HG03378 (cell line): ENCODE measurements around the gene SPG7.
"Not testable (repeated sequence)": the region's sequence is repeated elsewhere in the genome, so short reads cannot be mapped to it uniquely, and the experiment has no call there.

Source experiments
- ATAC-seq: cut with Tn5 transposase; IDR thresholded peaks from one replicate; pipeline ENCODE4 v1.9.1; 2021; ENCODE audit warnings: mild to moderate bottlenecking, moderate library complexity; ENCODE audit not compliant: unreplicated experiment

Gene SPG7

DNA sequence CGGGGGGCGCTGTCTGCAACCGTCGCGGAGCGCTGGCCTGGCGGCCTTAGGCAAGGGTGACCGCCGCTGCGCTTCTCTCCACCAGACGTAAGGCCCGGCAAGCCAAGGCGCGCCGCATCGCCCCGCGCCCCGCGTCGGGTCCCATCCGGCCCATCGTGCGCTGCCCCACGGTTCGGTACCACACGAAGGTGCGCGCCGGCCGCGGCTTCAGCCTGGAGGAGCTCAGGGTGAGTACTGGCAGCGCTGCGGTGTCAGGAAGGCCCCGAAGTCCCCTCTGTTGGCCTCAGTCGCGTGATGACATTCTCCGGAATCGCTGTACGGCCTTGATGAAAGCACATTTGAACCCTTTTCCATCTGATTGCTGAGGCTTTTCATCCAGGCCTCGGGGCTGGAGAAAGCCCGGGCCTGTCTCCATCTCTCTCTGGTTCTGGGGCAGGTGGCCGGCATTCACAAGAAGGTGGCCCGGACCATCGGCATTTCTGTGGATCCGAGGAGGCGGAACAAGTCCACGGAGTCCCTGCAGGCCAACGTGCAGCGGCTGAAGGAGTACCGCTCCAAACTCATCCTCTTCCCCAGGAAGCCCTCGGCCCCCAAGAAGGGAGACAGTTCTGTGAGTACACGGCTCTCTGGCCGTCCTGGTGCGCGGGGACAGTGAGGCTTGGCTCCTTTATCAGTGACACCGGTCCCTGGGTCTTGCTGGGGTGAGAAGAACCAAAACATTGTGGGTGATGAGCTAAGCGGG is 53.1 kb downstream of the SPG7 start:
- ATAC-seq = no peak

DNA sequence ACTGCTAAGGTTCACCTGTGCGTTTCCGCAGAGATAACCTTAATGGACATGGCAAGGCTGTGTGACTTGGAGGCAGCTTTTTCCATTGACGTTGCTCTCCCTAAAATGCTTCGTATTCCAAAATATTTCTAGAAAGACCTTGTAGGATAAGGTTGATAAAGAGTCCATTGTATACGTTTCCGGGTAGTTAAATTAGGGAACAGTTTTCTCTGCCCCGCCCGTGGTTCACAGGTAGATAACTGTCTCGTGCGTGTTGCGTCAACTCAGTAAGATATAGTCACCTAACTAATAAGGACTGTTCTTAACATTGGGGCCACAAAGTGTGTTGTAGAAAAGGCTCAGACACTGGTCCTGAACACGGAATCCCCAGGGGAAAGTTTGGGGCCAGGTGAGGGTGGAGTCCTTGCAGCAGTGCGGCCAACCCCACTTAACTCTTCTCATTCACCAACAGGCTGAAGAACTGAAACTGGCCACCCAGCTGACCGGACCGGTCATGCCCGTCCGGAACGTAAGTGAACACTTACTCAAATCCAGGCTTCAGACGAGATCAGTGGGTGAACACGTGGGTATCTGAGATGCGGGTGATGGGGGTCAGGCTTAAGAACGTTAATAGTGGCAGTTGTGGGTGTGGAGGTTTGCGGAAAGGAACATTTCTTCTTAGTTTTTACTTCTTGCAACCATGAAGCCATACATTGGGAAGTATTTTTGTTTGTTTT is 53.8 kb downstream of the SPG7 start:
- no peak for ATAC-seq

DNA sequence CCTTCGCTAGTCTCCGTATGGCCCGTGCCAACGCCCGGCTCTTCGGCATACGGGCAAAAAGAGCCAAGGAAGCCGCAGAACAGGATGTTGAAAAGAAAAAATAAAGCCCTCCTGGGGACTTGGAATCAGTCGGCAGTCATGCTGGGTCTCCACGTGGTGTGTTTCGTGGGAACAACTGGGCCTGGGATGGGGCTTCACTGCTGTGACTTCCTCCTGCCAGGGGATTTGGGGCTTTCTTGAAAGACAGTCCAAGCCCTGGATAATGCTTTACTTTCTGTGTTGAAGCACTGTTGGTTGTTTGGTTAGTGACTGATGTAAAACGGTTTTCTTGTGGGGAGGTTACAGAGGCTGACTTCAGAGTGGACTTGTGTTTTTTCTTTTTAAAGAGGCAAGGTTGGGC is 54.7 kb downstream of the SPG7 start:
- ATAC-seq = no peak

DNA sequence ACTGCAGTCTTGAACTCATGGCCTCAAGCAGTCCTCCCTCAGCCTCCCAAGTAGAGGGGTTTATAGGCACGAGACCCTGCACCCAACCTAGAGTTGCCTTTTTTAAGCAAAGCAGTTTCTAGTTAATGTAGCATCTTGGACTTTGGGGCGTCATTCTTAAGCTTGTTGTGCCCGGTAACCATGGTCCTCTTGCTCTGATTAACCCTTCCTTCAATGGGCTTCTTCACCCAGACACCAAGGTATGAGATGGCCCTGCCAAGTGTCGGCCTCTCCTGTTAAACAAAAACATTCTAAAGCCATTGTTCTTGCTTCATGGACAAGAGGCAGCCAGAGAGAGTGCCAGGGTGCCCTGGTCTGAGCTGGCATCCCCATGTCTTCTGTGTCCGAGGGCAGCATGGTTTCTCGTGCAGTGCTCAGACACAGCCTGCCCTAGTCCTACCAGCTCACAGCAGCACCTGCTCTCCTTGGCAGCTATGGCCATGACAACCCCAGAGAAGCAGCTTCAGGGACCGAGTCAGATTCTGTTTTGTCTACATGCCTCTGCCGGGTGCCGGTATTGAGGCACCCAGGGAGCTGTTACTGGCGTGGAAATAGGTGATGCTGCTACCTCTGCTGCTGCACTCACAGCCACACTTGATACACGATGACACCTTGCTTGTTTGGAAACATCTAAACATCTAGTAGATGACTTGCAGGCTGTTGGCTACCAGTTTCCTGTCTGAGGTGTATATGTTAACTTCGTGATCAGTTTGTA is 55.6 kb downstream of the SPG7 start:
- ATAC-seq = no peak

DNA sequence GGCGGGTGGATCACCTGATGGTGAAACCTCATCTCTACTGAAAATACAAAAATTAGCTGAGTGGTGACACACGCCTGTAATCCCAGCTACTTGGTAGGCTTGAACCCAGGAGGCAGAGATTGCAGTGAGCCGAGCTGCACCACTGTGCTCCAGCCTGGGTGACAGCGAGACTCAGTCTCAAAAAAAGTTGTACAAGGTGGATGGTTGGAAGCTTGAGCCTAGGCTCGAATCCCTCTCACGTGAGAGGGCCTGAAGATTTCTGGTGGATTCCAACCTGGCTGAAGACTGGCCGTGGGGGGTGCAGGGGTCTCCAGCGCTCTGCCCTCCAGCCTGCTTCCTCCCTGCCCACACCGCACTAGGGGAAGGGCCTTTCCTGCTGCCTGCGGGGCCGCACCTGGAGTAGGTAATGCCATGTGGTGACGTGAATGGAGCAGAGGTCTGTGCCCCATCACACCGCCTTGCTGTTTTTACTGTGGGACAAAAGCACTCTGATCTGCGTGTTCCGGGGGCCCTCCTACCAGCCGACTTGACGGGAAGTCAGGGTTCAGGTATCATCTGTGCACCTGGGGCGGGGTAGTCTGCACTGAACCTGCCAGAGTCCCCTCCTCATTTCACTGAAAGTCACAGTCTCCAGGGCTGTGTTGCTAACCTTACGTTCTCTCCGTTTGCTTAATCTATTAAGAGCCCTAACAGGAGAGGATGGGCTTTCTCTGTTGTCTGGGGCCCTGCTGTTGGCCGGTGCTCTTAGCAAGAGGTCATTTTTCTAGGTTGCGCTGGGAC is 56.5 kb downstream of the SPG7 start:
- ATAC-seq = no peak

DNA sequence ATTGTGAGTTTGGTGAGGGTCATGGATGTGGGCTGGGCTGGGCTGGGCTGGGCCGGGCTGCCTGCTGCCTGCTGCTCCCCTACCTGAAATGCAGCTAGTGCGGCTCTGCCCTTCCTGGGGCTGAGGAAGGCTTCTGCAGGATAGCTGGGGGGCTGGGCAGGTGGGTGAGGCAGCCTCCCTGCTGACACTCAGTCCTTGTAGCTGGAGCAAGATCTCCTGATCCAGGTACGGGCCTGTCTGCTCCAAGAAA is 57.0 kb downstream of the SPG7 start:
- ATAC-seq = no peak

DNA sequence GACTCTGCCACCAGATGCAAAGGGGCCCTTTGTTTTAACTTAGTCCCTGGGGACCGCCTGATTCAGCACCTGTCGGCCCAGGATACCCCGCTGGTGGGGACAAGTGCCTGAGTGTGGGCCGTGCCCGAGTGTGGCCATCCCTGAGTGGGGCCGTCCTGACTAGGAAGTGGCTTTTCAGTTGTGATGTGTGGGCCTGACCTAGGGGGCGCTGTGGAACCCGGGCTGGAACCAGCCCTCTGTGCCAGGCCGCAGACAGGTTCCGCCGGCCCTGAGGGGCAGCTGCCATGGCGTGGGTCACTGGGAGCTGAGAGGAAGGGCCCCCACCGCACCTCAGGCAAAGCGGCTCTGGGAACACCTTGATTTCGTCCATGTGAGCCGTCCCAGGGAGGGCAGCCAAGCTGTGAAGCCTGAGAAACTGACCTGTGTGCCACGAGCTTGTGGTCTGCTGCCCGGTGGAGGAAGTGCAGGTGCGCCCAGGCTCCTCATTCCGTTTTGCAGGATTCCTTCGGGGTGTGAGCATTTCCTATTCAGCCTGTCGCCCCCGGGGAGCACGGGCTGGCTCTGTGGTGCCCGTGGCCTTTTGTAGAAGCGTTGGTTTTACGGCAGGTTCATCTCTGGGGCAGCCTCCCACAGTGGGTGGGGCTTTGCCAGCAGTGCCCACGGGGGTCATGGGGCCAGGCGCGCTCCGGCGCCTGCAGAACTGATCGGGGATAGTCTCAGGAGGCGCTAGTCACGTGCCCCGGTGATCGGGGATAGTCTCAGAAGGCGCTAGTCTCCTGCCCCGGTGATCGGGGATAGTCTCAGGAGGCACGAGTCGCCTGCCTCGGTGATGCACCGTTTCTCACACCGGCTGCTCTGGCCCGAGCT is 57.5 kb downstream of the SPG7 start:
- no peak for ATAC-seq

DNA sequence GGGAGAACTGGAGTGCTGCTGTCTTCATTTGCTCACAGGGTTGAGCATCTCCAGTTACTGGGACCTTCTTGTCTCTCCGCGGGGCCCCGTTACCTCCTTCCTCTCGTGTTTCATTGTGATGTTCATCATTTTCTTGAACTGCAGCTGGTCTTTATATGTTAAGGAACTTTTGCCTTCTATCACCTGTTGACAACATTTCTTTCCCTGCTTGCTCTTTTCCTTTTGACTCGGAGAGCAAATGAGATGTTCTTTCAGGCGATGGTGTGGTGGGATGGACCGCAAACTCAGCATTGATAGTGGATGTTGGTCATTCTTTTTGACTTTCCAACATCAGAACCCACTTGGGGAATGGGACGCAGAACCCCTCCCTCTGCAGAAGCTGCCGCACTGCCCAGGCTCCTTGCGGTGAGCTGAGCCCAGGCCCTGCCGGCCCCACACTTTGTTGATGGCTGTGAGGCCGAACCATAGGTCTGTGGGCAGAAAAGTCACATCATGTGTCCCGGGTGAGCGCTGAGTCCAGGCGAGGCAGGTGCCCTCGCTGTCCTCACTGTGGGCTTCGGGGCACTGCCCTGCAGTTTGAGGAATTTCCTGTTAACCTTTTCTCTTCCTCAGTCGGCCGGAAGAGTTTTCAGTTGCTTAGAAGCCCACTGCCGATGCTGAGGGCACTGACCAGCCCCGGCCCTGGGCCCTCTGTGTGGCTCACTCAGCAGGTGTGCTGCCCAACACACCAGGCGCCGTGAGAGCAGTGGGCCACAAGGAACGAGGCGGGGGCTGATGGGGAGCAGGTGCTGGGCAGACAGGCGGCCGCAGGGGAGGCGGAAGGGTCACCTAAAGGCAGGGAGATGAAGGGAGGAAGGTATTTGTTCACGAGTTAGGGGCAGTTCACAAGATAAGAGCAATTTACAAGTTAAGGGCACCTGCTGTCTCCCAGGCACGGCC is 59.7 kb downstream of the SPG7 start:
- no peak for ATAC-seq

DNA sequence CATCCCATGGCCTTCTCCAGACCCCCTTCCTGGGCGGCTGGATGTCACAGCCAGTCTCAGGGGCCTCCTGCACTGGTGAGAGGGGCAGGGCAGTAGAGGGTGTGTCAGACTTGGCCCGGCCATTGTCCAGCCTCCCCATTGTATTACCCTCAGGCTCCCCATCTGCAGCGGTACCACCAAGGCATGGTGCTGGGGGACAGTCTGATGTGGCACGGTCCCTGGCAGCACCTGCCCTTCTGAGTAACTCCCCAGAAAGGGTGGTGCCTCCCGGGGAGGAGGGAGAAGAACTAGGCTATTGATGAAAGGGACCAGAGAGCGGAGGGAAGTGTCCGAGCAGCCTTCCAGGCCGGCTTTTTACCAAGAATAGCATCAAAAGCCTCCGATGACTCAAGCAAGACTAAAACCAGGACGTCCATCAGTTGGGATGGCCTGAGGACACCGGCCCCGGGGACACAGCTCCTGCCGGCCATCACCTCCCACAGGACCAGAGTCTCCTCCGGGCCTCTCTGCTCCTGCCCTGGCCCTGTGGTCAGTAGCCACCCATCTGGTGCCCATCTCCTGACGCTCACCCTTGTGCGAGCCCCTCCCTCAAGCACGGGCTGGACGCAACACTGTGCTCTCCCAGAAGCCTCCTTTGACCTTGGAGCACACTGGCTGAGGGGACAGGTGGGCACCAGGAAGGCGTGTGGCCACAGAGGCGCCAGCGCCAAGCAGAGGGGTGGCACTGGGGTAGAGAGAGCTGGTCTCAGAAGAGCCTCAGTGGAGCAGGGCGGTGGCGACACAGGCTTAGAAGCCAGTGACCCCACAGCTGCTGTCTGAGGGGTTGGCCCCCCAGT is 61.5 kb downstream of the SPG7 start:
- ATAC-seq = no peak

DNA sequence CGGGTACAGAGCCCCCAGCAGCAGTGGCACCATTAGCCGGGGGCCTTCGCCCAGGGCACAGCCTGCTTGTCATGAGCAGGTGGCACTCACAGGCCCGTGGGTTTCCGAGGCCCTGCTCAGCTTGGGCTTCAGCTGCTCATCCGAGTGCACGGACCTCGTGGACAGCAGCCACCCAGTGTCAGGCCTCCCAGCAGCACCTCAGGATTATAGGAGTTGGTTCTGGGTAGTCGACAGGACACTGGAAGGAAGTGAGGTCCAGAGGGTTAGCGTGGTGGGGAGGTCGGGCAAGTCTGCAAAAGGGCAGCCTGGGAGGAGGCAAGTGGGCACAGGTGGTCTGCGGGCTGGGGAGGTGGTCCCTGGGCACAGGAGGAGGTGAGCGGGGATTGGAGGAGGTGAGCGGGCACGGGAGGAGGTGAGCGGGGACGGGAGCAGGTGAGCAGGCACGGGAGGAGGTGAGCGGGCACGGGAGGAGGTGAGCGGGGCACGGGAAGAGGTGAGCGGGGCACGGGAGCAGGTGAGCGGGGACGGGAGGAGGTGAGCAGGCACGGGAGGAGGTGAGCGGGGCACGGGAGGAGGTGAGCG is 62.2 kb downstream of the SPG7 start:
- ATAC-seq = no peak

DNA sequence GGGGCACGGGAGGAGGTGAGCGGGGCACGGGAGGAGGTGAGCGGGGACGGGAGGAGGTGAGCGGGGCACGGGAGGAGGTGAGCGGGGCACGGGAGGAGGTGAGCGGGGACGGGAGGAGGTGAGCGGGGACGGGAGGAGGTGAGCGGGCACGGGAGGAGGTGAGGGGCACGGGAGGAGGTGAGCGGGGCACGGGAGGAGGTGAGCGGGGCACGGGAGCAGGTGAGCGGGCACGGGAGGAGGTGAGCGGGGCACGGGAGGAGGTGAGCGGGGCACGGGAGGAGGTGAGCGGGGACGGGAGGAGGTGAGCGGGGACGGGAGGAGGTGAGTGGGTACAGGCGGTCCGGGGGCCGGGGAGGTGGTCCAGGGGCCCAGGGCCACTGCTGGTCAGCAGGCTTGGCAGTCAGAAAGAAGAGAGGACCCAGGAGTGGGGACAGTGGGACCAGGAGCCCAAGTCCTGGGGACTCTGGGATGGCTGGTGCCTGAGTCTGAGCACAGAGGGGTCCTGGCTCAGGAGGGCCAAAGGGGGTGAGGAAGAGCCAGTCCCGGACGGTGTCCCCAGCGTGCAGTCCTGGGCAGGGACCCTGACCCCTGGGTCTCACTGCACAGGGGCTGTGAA is 62.9 kb downstream of the SPG7 start:
- not testable (repeated sequence) for ATAC-seq

DNA sequence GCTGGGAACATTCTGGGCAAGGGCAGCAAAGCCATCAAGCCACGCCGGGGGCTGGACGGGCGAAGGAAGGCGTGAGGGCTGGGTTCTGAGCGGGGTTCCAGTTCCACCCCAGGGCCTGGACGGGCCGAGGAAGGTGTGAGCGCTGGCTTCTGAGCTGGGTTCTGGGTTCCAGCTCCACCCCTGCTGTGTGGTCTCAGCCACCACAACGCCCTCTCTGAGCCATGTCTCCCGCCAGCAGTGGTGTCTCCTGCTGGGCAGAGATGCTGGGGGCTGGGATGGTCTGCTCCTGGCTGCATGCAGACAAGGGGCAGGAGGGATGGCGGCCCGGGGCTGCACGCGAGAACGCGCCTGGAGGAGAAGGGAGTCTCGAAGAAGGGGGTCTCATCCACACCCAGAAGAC is 63.4 kb downstream of the SPG7 start:
- no peak for ATAC-seq

DNA sequence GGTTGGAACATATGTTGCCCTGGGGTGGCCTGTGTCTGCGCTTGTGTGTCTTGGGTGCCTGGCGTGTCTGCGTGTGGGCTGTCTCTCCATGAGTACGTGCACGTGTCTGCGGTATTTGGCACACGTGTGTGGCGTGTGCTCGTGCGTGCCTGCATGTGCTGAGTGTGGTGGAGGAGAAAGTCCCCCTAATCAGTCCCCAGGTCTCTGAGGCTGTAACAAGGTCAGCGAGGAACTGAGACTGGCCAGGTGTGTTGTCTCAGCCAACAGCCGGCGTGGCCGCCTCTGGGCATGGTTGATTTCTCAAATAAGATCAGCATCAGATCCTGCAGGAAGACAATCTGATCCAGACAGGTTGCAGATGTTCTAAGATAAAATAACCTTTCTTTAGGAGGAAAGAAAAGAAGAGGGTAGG is 63.9 kb downstream of the SPG7 start:
- ATAC-seq = no peak

DNA sequence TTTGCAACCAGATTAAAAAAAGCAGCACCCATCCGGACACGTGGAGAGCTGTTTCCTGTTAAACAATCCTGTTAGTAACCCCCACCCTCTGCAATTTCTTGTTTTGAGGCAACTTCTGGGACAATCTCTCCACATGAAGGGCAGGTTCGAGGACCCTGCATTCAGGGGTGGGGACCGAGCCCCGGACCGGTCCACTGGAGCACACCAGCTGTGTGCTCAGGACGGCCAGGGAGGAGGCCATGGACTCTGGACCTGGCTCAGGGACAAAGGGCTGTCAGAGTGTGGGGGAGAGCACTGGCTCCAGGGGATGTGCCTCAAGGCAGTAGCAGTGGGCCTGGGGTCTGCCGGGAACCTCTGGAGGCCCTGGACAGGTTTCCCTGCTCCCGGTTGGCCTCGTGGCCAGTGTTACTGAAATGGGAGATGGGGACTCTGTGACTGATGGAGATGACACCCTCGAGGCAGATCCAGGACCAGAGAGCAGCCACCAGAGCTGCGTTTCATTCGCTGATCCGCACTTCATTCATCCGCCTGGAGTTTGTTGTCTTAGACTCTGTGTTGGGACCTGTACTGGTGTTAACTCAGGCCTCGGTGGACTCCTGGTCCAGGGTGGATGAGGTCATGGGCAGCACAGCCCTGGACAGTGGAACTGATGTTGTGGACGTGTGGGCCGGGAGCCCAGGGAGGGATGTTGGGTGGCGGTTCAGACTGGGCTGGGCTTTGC is 64.4 kb downstream of the SPG7 start:
- no peak for ATAC-seq

DNA sequence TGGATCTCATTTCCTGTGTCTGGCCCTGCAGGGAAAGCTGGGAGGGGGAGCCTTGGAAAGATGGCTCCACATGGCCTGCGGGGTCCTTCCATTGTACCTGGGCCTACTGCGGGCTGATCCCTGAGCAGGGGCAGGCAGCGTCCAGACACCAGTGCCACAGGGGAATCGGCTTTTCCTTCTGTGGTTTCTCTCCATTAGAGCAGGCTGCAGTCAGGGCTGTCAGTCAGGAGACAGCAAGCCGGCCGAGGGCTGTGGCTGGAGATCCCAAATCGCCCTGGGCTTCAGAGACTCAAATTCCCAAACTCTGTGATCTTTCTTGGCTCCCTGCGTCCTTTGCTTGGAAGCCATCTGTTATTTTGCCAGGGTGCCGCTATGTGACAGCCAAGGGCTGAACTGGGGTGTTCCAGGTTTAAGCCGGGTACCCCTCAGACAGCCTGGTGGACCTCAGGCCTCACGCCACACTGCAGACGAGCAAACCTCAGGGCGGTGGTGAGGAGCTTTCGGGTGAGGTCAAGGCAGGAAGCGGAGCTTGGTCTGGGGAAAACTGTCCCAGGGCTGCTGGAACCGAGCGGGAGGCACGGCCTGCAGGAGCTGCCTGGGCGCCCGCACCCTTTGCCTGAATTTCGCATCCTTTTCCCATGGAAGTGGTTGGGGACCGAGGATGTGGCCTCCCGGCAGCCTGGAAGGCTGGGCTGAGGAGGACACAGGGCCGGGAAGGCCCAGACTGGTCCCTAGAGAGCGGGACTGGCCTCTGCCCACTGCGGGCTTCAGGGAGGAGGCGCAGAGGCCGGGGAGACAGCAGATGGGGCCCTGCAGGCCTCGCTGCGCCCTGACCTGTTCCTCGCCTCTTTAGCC is 65.8 kb downstream of the SPG7 start:
- no peak for ATAC-seq

DNA sequence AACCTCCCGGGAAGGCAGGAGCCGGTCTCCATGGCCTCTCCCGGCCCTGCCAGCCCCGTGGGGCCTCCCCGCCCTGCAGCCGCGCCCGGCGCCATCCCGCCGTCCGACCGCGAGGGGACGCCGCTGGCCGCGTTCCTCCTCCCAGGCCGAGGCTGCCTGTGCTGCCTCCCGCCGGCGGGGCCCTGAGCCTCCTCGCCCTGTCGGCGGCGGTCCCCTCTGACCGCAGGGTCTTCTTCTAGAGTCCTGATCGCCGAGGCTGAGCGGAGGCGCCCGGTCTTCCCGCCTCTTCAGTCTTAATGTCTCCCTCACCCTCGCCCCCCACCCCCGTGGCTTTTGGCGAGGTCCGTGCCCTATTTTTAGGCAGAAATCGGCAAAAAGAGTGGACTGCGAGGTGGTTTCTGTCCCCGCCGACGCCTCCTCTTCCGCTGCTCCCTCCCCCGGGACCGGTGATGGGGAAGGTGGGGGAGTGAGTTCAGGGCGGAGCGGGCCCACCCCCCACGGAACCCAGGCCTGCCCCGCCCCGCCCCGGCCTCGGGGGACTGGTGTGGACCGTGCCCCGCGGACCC is 66.6 kb downstream of the SPG7 start:
- ATAC-seq = no peak
